Stimulated activated CD8-positive, alpha-beta memory T cell treated with anti-CD3 and anti-CD28 coated beads, Interleukin-2, amount 100 ng/mL, for 1 hour (primary cell): ENCODE data around the gene SPDYE3.
"Not testable (repeated sequence)": the region's sequence is repeated elsewhere in the genome, so short reads cannot be mapped to it uniquely, and the experiment has no call there.

Source experiments
- DNase-seq, 2 donors: peaks; one replicate each; pipeline ENCODE4 v3.0.0-alpha.2; 2020; ENCODE audit warnings: low read depth in 2 of 2

The SPDYE3 gene

DNA sequence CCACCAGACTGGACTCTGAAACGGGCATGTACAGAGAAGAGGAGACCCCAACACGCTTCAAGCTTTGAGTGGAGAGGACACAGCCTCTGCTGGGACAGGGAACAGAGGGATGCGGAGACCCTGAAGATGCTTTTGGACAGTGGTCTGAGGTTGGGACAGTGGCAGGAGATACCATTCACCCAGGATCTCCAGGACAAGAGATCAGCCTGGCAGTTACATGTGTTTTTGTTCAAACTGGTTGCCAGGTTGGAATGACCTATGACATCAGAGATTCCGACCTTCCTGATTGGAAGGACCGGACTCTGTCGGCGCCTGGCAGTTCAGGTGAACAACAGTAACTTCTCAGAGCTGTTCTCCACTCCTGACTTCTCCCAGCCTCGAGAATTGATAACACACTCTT is at the start of gene SPDYE3:
TSS of gene SPDYE3 (plus strand) at position 301 of the 400 bp plus-strand sequence. CDS start 184 bp downstream, outside the sequence.
- not testable (repeated sequence) for DNase-seq

GRCh38 chr7:100259984-100260383 is 47.5 kb upstream of the SPDYE3 start:
- DNase-seq: not testable (repeated sequence)

DNA sequence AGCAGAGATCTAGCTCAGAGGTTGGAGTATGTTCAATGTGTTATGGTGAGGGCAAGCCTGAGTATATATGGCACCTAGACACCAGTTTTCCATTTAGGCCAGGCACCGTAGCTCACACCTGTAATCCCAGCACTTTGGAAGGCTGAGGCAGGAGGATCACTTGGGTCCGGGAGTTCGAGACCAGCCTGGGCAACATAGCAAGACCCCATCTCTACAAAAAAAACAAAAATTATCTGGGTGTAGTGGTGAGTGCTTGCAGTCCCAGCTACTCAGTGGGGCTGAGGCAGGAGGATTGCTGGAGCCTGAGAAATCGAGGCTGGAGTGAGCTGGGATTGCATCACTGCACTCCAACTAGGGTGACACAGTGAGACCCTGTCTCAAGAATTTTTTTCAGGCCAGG is 44.6 kb upstream of the SPDYE3 start:
- DNase-seq: not testable (repeated sequence)

DNA sequence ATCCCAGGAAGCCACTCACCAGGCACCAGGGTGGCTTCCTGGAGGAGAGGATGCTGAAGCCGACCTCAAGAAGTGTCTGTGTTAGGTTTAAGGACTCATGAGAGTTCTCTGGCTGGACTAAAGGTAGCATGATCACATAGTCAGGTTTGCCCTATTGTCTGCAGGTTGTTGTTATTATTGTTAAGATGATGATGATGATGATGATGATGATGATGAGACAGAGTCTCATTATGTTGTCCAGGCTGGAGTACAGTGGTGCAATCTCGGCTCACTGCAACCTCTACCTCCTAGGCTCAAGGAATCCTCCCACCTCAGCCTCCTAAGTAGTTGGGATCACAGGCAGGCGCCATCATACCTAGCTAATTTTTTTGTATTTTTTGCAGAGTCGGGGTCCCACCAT is 43.3 kb upstream of the SPDYE3 start:
- not testable (repeated sequence) for DNase-seq

GRCh38 chr7:100264669-100265165 is 42.8 kb upstream of the SPDYE3 start:
- DNase-seq: not testable (repeated sequence)

DNA sequence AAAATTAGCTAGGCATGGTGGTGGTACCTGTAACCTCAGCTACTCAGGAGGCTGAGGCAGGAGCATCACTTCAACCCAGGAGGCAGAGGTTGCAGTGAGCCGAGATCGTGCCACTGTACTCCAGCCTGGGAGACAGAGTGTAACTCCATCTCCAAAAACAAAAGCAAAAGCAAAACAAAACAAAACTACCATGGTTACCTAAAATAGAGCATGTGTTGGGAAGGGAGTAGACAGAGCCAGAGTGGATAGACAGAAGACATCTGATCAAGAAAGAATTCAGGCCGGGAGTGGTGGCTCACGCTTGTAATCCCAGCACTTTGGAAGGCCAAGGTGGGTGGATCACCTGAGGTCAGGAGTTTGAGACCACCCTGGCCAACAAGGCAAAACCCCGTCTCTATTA is 41.7 kb upstream of the SPDYE3 start:
- DNase-seq: not testable (repeated sequence)

GRCh38 chr7:100266576-100267354 is 40.7 kb upstream of the SPDYE3 start:
- no peak for DNase-seq

DNA sequence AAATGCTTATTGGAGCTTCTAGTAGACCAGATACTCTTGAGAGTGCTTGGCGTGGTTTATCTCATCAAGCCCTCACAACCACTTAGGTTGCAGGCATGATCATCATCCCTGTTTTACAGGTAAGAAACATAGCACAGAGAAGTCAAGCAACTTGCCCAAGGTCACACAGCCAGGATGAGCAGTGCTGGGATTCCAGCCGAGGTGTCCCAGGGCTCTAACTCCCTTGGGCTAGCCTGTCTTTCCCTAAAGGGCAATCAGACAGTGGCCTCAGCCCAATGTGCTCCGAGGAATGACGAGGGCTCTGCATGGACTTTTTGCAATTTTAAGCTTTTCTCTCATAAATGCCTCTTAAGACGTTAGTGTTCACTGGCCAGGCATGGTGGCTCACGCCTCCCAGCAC is 39.9 kb upstream of the SPDYE3 start:
- DNase-seq: no peak

GRCh38 chr7:100268882-100269281 is 38.6 kb upstream of the SPDYE3 start:
- not testable (repeated sequence) for DNase-seq

DNA sequence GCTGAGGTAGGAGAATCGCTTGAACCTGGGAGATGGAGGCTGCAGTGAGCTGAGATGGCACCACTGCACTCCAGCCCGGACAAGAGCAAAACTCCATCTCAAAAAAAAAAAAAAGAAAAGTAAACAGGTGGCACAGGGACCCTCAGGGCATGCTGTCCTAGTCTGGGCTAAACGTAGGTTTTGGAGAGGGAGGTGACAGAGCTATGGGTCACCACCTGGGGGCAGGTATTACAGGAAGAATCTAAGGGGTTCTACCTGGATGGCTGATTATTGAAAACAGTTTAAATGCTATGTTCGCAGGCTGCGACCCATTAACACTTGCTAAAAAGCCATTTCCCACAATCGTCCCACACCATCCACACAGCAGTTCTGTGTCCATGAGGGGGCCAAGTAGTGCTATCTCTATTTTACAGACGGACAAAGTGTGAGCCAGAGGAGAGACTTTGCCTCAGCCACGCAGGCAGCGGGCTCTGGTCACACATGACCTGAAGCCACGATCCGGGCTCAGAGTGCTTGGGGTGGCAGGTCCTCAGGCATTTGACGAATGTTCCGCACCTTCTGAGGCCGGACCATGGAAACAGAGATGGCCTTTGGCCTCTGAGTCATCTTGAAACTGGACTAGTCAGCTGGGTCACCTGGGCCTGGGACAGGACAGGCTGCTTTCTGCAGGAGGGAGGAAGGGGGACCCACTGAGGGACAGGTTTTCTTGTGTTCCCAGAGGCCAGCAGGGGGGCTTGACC is 38.0 kb upstream of the SPDYE3 start:
- DNase-seq: not testable (repeated sequence)

DNA sequence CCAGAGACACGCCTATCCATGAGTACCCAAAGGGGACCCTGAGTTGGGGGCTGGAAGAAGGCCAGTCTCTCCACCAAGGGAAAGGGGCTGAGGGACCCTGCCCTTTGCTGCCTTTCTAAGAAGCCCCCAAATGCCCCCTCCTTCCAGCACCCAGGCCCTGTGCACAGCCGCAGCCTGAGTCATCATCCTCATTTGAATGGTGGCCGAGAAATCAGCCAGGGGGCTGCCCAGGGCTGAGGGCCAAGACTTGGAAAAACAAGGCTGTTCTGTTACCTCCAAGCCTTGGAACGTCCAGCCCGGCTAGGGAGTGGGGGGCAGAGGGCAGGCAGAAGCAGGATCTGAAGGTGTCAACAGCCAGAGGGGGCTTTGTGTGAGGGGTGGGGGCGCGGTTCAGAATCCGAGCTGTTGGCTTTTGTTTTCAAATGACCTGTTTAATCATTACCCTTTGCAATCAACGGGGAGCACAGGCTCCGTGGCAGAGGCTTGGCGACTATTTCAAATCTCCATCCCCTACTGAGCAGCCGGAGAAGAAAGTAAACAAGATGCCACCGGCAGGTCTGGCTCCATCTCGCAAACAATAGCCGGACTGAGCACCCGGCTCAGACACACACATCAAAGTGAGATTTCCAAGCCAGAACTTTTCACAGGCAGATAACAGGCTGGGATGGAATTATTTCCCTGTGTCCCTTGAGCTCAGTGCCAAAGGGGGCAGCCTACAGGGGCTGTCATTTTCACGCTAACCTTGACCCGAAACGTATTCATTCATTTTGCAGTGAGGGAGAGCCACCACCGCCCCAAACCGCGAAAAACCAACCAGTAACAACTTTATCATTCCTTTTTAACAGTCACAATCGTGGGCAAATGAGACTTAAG is 37.2 kb upstream of the SPDYE3 start:
- not testable (repeated sequence) for DNase-seq

DNA sequence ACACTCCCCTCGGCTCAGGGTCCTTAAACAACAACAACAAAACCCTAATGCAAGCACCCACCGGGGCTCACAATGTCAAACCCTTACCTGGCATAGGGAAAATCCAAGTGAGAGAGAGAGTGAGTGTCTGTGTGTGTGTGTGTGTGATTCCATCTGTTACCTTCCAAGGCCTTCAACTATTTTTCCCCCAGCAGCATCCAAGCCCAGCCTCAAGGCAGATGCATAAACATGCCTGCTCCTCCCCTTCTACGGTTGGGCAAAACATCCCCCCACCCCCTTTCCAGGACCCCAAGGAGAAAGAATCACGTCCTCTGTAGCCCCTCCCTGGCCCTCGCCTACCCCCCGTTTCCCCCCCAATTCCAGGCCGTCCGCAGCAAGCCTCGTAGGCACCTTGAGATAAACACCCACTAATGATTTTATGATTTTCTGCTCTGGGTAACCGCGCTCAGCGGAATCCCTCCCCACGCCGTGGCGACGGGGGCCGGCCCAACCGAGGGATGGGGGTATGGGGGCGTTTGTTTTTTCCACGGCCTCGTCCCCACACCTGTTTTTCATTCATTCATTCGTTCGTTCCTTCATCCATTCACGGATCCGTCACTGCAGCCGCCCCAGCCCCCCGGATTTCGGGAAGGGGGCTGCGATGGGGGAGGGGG is 36.4 kb upstream of the SPDYE3 start:
- not testable (repeated sequence) for DNase-seq

DNA sequence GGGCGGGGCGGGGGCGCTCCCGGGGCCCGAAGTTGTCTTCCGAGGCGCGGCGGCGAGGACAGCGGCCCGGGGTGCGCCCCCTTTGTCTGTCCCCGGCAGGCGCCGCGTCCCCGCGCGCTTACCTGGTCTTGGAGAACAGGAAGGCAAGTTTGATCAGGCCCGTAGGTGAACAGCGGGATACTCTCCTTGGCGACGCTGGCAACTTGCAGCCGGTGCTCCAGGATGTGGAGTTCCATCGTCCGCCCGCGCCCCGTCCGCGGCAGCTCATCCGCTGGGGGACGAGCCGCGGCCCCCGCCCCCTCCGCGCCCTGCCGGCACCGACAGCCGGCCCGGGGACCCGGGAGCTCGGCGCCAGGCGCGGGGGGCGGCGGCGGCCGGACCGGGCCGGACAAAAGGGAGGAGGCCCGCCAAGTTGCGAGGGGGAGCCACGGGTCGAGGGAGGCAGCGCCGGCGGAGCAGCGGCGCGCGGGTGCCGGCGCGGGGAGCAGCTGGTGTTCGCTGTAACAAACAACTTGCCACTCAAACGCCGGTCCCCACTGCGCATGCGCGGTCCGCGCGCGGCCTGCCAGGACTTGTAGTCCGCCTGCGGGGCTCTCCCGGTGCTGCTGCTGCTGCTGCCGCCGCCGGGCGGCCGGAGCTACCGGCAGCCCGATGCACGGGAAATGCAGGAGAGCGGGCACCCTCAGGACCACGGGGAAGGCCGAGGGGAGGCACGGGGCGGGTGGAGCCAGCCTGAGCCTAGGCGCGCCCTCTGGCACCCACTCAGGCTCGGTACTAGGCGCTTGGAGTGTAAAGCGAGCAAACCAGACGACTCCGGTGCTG is 35.6 kb upstream of the SPDYE3 start:
- peak; percentile 96 to 98 for DNase-seq

- DNase-seq: not testable (repeated sequence)
These were observed 35.0 kb upstream of the SPDYE3 start for GRCh38 chr7:100272538-100272902.

GRCh38 chr7:100275120-100275519 is 32.4 kb upstream of the SPDYE3 start:
- DNase-seq: no peak

- not testable (repeated sequence) for DNase-seq
These were observed 31.4 kb upstream of the SPDYE3 start for GRCh38 chr7:100276126-100276525.

DNA sequence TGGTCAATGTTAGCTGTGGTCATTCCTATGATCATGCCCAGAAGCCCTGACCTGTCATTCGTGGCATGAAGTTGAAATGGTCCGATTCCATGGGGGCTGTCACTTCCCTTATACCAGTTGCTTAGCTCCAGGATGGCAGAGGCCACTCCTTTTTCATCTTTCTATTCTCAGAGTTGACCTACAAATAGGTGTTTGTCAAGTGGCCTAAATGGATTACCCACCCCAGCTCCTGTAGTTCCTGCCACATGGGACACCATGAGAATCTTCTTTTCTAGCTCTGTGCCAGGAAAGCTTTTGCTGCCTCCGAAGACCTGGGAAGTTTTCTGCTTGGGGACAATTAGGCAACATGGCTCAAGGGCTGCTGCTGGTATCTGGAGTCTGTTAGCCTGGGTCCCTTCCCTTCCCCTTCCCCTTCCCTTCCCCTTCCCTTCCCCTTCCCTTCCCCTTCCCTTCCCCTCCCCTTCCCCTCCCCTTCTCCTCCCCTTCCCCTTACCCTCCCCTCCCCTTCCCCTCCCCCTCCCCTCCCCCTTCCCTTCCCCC is 25.4 kb upstream of the SPDYE3 start:
- not testable (repeated sequence) for DNase-seq

DNA sequence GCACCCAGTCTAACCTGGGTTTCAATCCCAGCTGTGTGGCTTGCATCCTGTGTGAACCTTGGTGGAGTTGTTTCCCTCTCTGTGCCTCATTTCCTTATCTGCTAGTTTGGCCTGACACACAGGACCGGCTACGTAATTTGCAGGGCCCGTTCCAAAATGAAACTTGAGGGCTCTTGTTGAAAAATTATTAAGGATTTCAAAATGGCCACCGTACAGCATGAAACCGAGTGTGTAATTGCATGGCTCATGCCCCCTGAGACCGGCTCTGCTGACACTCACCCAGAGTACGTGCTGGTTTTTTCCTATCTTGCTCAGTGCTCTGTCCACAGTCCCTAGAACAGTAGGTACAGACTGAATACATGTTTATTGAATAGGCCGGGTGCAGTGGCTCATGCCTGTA is 24.4 kb upstream of the SPDYE3 start:
- DNase-seq: not testable (repeated sequence)

GRCh38 chr7:100287191-100287969 is 20.1 kb upstream of the SPDYE3 start:
- DNase-seq: not testable (repeated sequence)
